ENCODE results near the gene EN2.

EN2 gene

DNA sequence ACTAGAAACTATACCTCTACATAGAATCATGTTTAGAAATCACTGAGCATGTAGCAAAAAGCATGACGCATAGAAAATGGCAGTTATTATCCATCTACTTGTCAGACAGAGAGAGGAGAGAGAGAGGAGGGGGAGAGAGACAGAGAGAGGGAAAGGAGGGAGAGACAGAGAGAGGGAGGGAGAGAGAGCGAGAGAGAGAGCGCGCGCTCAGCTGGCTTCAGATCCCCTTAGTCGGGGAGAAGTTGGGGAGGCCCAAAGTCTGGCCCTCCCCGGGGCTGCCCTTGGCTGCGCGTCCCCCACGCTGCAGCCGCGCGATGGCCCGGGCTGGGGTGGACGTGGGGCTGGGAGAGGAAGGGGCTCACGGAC lies 51.4 kb downstream of the EN2 start:
- no peak for DNase-seq (ENCODE audit: low read depth)

DNA sequence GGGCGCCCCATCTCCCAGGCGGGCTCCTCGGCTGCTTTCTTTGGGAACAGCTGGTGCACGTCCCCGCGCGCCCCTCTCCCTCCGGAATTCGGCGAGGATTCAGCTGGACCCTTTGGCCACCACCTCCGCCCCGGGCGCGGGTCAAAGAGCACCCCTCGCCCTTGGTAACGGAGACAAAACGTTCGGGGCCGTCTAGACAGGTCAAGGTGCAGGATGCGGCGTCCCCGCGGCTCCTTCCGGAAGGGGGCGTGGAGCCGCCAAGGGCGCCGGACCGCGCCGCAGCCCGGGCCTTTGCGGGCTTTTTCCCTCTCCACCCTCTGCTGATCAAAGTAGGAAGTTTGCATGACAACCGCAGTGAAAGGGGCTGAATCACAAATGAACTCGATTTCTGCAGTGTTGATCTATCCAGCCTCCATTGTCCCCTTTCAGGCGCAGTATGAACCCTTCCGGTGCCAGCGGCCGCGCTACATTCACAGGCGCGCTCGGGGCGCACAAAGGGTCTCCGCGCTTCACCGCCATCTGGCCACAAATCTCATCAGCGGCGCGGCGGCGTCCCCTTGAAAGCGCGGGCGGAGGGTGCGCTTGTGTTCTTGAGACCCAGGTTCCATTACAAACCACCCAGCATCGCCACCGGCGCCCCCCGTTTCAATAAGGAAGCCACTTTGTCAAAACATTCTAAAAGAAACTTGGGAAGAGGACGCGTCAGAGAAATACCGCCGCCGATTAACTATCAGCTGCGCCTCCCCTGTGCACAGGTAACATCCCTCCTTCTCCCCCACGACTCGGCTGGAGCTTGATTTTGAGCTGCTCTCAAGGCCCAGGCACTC lies 52.0 kb downstream of the EN2 start:
- DNase-seq (ENCODE audit: low read depth): no peak

DNA sequence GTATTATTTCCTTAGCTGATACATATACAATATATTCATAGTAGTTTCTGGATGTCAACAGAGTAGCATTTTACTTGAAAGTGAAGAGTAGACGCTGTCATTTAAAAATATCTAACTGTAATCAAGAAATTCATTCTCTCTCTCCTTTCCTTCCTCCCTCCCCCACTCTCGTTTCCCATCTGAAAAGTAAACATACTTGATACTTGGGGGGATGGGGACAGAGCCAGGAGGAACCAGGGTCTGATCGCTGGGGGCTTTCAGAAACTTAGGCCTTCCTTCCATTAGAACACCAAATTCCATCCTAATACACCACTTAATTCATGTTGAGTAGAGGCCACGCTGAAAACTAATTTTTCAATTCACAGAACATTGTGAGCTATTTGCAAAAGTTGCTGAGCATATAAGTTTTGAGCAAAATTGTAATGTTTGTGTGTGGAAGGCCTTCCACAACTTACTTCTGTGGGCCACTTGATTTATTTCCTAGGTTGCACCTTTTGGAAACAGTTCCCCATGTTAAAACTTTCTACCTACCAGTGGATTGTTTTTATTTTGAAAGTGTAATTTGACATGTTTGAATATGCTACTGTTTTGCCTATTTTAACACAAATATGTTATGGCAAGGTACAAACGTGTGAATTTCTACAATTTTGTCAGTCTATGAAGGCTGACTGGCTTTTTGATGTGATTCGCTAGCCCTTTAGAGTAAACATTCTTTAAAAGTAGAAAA lies 53.2 kb downstream of the EN2 start:
- DNase-seq (ENCODE audit: low read depth): no peak

- DNase-seq (ENCODE audit: low read depth): no peak
Observed at GRCh38 chr7:155511702-155511996, 53.7 kb downstream of the EN2 start.

DNA sequence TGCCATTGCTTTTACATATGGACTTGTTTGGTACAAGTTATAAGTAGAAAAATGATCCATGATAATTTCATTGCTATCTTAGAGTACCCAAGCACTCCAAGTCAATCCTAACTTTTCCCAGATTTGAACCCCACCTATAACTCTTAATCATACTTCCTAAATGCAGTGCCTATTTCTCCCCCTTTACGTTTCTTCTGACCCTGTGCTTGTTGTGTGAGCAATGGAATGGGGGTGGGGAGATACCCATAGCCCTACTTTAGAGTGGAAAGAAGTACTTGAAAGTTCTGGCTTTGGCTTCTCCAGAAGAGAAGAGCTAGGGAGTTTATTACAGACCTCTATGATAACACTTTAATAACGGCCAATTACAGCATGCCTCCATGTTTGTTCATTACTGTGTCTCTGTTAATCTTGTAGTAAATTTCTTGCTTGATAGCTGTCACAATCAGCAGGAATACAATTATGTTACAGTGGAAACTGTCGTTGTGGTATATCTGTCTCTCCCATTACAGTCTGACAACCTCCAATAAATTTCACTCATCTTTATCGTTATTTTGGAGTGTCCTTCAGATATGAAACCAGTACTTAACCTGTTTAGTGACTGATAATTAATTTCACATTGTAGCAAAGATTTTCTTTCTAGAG lies 54.4 kb downstream of the EN2 start:
- DNase-seq (ENCODE audit: low read depth): no peak

- DNase-seq (ENCODE audit: low read depth): no peak
Observed at GRCh38 chr7:155513543-155514285, 55.8 kb downstream of the EN2 start.

GRCh38 chr7:155514296-155514695 lies 56.4 kb downstream of the EN2 start:
- no peak for DNase-seq (ENCODE audit: low read depth)

Data from HS-5 (cell line).